ENCODE measurements around the gene LHX4. TPM values are rescaled to one million over a fixed set of nuclear protein-coding genes. Genes with fewer than 3 reads are reported as not detected.

LHX4 gene
- total and polyA plus RNA-seq, 7 donors, result 0.44 to 0.92 (median 0.60) TPM; not detected in 4

- 96% methylated on average over 10 of the region's 10 CpGs for WGBS, 2 donors
- intact Hi-C loops (cut with DNase I), result no loop called here
- no peak for TF ChIP-seq CTCF (IDR thresholded peaks at IDR 0.05)
- TF ChIP-seq POLR2AphosphoS5 (IDR thresholded peaks at IDR 0.05), result no peak
- TF ChIP-seq EP300 (IDR thresholded peaks at IDR 0.05), result no peak
- TF ChIP-seq POLR2A (IDR thresholded peaks at IDR 0.05), result no peak
- DNase-seq, result peak; percentile 40
- H3K4me3 ChIP-seq, result no peak overlapping the region
- H3K4me1 ChIP-seq, result no peaks in the 10 kb centered on the region
- H3K9me3 ChIP-seq, result no peaks in the 10 kb centered on the region
- no peak overlapping the region for H3K27ac ChIP-seq
- no peaks in the 10 kb centered on the region for H3K27me3 ChIP-seq
- peaks cover 5 to 67% (median 21%) of the 10 kb centered on the region in 4 donors for H3K36me3 ChIP-seq
These were observed 46.6 kb upstream of the LHX4 start for GRCh38 chr1:180183426-180183825.

- no peak overlapping the region for H3K4me3 ChIP-seq
- intact Hi-C loops (cut with DNase I), result no loop called here
- H3K4me1 ChIP-seq, result no peaks in the 10 kb centered on the region
- no peaks in the 10 kb centered on the region for H3K9me3 ChIP-seq
- 89 to 96% methylated on average over 9 of the region's 9 CpGs for WGBS, 2 donors
- TF ChIP-seq POLR2A (IDR thresholded peaks at IDR 0.05), result no peak
- TF ChIP-seq EP300 (IDR thresholded peaks at IDR 0.05), result no peak
- TF ChIP-seq POLR2AphosphoS5 (IDR thresholded peaks at IDR 0.05), result no peak
- TF ChIP-seq CTCF (IDR thresholded peaks at IDR 0.05), result no peak
- peaks cover 5 to 73% (median 21%) of the 10 kb centered on the region in 4 donors for H3K36me3 ChIP-seq
- H3K27ac ChIP-seq, result no peak overlapping the region
- H3K27me3 ChIP-seq, result no peaks in the 10 kb centered on the region
- peak; percentile 59 for DNase-seq
These were observed 46.0 kb upstream of the LHX4 start for GRCh38 chr1:180184041-180184440.

- H3K27me3 ChIP-seq, result no peaks in the 10 kb centered on the region
- TF ChIP-seq CTCF (IDR thresholded peaks at IDR 0.05) (no peak), POLR2A (IDR thresholded peaks at IDR 0.05) (no peak), EP300 (IDR thresholded peaks at IDR 0.05) (no peak), POLR2AphosphoS5 (IDR thresholded peaks at IDR 0.05) (no peak)
- H3K36me3 ChIP-seq, result peaks cover 13 to 85% (median 26%) of the 10 kb centered on the region in 4 donors
- no peak for DNase-seq
- WGBS, 2 donors, result 85 to 95% methylated on average over 5 of the region's 5 CpGs
- no peak overlapping the region for H3K4me3 ChIP-seq
- H3K27ac ChIP-seq, result no peak overlapping the region
- intact Hi-C loops (cut with DNase I), result loop anchor here (5.0 kb wide), 1 partner anchor 297 kb away; no protein-coding TSS in a partner anchor
- no peaks in the 10 kb centered on the region for H3K9me3 ChIP-seq
- no peaks in the 10 kb centered on the region for H3K4me1 ChIP-seq
These were observed 44.8 kb upstream of the LHX4 start for GRCh38 chr1:180185281-180185680.

- H3K36me3 ChIP-seq, result peaks cover 20 to 93% (median 33%) of the 10 kb centered on the region in 4 donors
- no peak for DNase-seq
- no peaks in the 10 kb centered on the region for H3K4me1 ChIP-seq
- H3K9me3 ChIP-seq, result no peaks in the 10 kb centered on the region
- intact Hi-C loops (cut with DNase I), result loop anchor here (5.0 kb wide), 1 partner anchor 296 kb away; no protein-coding TSS in a partner anchor
- no peak overlapping the region for H3K27ac ChIP-seq
- TF ChIP-seq CTCF (IDR thresholded peaks at IDR 0.05), result no peak
- TF ChIP-seq EP300 (IDR thresholded peaks at IDR 0.05), result no peak
- TF ChIP-seq POLR2A (IDR thresholded peaks at IDR 0.05), result no peak
- TF ChIP-seq POLR2AphosphoS5 (IDR thresholded peaks at IDR 0.05), result no peak
- WGBS, 2 donors, result 94% methylated on average over 9 of the region's 9 CpGs
- H3K27me3 ChIP-seq, result no peaks in the 10 kb centered on the region
- no peak overlapping the region for H3K4me3 ChIP-seq
These were observed 44.0 kb upstream of the LHX4 start for GRCh38 chr1:180185971-180186645.
